Naive thymus-derived CD4-positive, alpha-beta T cell (primary cell): ENCODE results near the gene PEX14. TPM values are rescaled to one million over a fixed set of nuclear protein-coding genes. Genes with fewer than 3 reads are reported as not detected.
"Not testable (repeated sequence)": the region's sequence is repeated elsewhere in the genome, so short reads cannot be mapped to it uniquely, and the experiment has no call there.

Experiments
- ATAC-seq: fragments of 150-1000 bp; cut with Tn5 transposase; 2 replicates; pipeline ENCODE4 v1.10.0; 2021; ENCODE audit warnings: mild to moderate bottlenecking, moderate library complexity
- CTCF ChIA-PET: fragments of 350-600 bp; sonication (Branson Sonifier 250); formaldehyde crosslinking; loops from one replicate; lab custom pipeline; 2021; ENCODE audit warnings: antibody characterized with exemption; lab: Charles Lee
- POLR2A ChIA-PET: fragments of 350-600 bp; sonication (Branson Sonifier 250); formaldehyde crosslinking; loops from one replicate; lab custom pipeline; 2021; ENCODE audit warnings: antibody characterized with exemption, inconsistent platforms; lab: Charles Lee
- DNase-seq, 9 donors: peaks; one replicate each; pipeline versions ENCODE4 v3.0.0 to v3.0.0-alpha.2; 2020 to 2022; ENCODE audit warnings: mixed read lengths in 1 of 9
- H3K27ac ChIP-seq: one replicate; pipeline ENCODE4 v1.7.0; 2013; ENCODE audit warnings: mild to moderate bottlenecking, low read depth, low read length, moderate library complexity
- H3K27me3 ChIP-seq, 2 donors: one replicate each; pipeline ENCODE4 v1.7.0; 2013; ENCODE audit warnings: low read length in 2 of 2, mild to moderate bottlenecking in 2 of 2, moderate library complexity in 2 of 2; ENCODE audit not compliant: control insufficient read depth in 2 of 2, insufficient read depth in 2 of 2
- H3K36me3 ChIP-seq, 3 experiments: 1 replicate in 2 of 3; 2 replicates in 1 of 3; pipeline ENCODE4 v1.7.0; 2013; ENCODE audit warnings: low read length in 3 of 3, mild to moderate bottlenecking in 3 of 3, moderate library complexity in 1 of 3; ENCODE audit not compliant: insufficient read depth in 3 of 3, control insufficient read depth in 2 of 3
- H3K4me1 ChIP-seq, 2 donors: one replicate each; pipeline ENCODE4 v1.7.0; 2013; ENCODE audit warnings: low read length in 2 of 2, mild to moderate bottlenecking in 2 of 2, moderate library complexity in 1 of 2; ENCODE audit not compliant: control insufficient read depth in 2 of 2, insufficient read depth in 2 of 2
- H3K4me3 ChIP-seq: 2 replicates; pipeline ENCODE4 v1.7.0; 2013; ENCODE audit warnings: mild to moderate bottlenecking, low read length
- H3K9me3 ChIP-seq, 3 experiments: 1 replicate in 2 of 3; 2 replicates in 1 of 3; pipeline ENCODE4 v1.7.0; 2013; ENCODE audit warnings: low read length in 3 of 3; ENCODE audit not compliant: control insufficient read depth in 2 of 3
- H3K27ac Mint-ChIP-seq, 9 donors: one replicate each; pipeline ENCODE4 v1.8.0; 2020 to 2022; ENCODE audit warnings: mixed read lengths in 9 of 9, mild to moderate bottlenecking in 8 of 9, moderate library complexity in 5 of 9, inconsistent platforms in 2 of 9
- H3K27me3 Mint-ChIP-seq, 5 donors: one replicate each; pipeline ENCODE4 v1.8.0; 2021 to 2022; ENCODE audit warnings: mixed read lengths in 5 of 5, mild to moderate bottlenecking in 1 of 5
- H3K36me3 Mint-ChIP-seq, 5 donors: one replicate each; pipeline ENCODE4 v1.8.0; 2020 to 2022; ENCODE audit warnings: mixed read lengths in 5 of 5, mild to moderate bottlenecking in 3 of 5, inconsistent platforms in 1 of 5
- H3K4me1 Mint-ChIP-seq, 7 donors: one replicate each; pipeline ENCODE4 v1.8.0; 2020 to 2022; ENCODE audit warnings: mixed read lengths in 7 of 7, mild to moderate bottlenecking in 3 of 7, inconsistent platforms in 1 of 7
- H3K4me3 Mint-ChIP-seq, 10 donors: one replicate each; pipeline ENCODE4 v1.8.0; 2020 to 2022; ENCODE audit warnings: mild to moderate bottlenecking in 10 of 10, mixed read lengths in 10 of 10, moderate library complexity in 6 of 10, inconsistent platforms in 2 of 10
- H3K9me3 Mint-ChIP-seq, 11 donors: one replicate each; pipeline ENCODE4 v1.8.0; 2020 to 2022; ENCODE audit warnings: mixed read lengths in 11 of 11, mild to moderate bottlenecking in 4 of 11, inconsistent platforms in 1 of 11, moderate library complexity in 1 of 11
- intact Hi-C, 2 donors: fragments of 100-400 bp; cut with micrococcal nuclease; formaldehyde crosslinking; loops; one replicate each; pipeline ENCODE4 v1.15.1; 2023
- polyA plus RNA-seq, 2 donors: library from polyadenylated mRNA; unstranded; fragments of 300-500 nt; fragmentation: Illumina TruSeq; gene quantifications; one replicate each; pipeline ENCODE4 v1.2.3, GENCODE V29; 2021
- total RNA-seq, 6 experiments: library from RNA in 5 of 6; stranded (reverse) in 5 of 6; gene quantifications; 1 replicate in 5 of 6; 2 replicates in 1 of 6; pipeline ENCODE4 v1.2.3 and lab custom pipeline; 2021 to 2026

The PEX14 gene
- total and polyA plus RNA-seq, 7 experiments from 2014 or later, result 3.6 to 27.8 (median 21.3) TPM

DNA sequence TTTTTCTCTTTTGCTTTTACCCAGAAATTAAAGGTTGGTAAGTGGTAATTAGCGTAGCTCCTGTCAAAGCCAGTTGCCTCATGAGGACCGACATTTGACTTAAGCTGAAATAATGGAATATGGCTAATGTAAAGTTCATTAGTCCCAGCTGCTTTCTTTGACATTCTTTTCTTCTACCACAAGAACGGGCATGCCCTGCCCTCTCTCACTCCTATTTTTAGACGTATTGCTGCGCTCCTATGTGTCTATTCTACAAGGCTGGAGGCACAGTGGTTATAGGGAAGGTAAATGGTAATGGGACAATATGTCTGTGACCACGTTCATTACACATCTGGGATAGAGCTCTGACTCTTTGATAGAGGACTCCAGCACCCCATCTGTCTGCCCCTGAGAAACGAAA lies 18.1 kb upstream of the PEX14 start:
- no peaks in the 10 kb centered on the region for H3K4me1 ChIP-seq
- no peak overlapping the region for H3K27ac ChIP-seq
- Mint-ChIP-seq H3K27ac (peak overlapping the region in 1 of 9 donors; percentile 65), H3K27me3 (peaks cover 0 to under 1% (median 0%) of the 10 kb centered on the region in 5 donors), H3K4me3 (no peak overlapping the region), H3K9me3 (no peaks in the 10 kb centered on the region), H3K4me1 (peaks cover 0 to 14% (median 9%) of the 10 kb centered on the region in 7 donors), H3K36me3 (peaks cover 0 to 18% (median 12%) of the 10 kb centered on the region in 5 donors)
- intact Hi-C loops, result no loop called here
- H3K27me3 ChIP-seq, result no peaks in the 10 kb centered on the region
- H3K9me3 ChIP-seq, result no peaks in the 10 kb centered on the region
- no peak for ATAC-seq
- ChIA-PET POLR2A (no interaction called here), CTCF (interaction anchor here (0.6 kb wide), 1 partner anchor 28 kb away, joined by 3 read pairs; no protein-coding TSS in a partner anchor)
- DNase-seq, result no peak
- H3K4me3 ChIP-seq, result no peak overlapping the region
- H3K36me3 ChIP-seq, result peaks cover 0 to 11% (median 0%) of the 10 kb centered on the region in 3 experiments

DNA sequence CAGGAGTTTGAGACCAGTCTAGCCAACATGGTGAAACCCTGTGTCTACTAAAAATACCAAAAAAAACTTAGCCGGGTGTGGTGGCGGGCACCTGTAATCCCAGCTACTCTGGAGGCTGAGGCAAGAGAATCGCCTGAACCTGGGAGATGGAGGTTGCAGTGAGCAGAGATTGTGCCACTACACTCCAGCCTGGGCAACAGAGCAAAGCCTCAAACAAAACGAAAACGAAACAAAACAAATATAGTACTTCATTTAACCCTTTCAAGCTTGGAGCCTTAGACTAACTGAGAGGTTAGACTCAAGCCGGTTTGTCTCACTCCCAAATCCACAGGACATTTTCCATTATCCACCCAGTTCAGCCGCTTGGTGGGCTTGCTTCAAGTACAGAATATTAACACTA lies 17.3 kb upstream of the PEX14 start:
- Mint-ChIP-seq H3K4me3 (peak overlapping the region in 1 of 10 donors; percentile 37), H3K4me1 (peaks cover 0 to 14% (median 9%) of the 10 kb centered on the region in 7 donors), H3K27ac (peak overlapping the region in 4 of 9 donors; percentile 12 to 59 (median 39)), H3K36me3 (peaks cover 0 to 18% (median 15%) of the 10 kb centered on the region in 5 donors)
- H3K4me1 ChIP-seq, ATAC-seq, H3K27ac ChIP-seq, POLR2A ChIA-PET, H3K9me3 Mint-ChIP-seq, DNase-seq, H3K27me3 Mint-ChIP-seq, intact Hi-C loops, H3K4me3 ChIP-seq, H3K9me3 ChIP-seq, H3K27me3 ChIP-seq: not testable (repeated sequence)
- H3K36me3 ChIP-seq, result peaks cover 0 to 16% (median 0%) of the 10 kb centered on the region in 3 experiments
- CTCF ChIA-PET, result interaction anchor here (0.6 kb wide), 1 partner anchor 430 kb away, joined by 3 read pairs; no protein-coding TSS in a partner anchor

DNA sequence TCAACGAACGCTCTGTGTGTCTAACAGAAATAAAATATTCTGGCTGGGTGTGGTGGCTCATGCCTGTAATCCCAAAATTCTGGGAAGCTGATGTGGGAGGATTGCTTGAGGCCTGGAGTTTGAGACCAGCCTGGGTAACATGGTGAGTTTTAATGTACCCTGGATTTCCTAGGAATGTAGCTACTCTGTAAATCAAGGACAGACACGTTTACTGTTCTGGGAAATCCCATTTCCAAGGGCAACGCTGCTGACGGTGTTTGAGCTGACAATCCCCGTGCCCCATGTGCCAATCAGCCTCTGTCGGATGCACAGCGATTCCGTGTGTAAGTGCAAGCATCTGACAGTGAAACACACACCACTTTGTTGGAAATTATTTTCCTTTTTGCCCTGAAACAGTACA lies 16.9 kb upstream of the PEX14 start:
- Mint-ChIP-seq H3K9me3 (no peaks in the 10 kb centered on the region), H3K27me3 (no peaks in the 10 kb centered on the region)
- intact Hi-C loops, result no loop called here

DNA sequence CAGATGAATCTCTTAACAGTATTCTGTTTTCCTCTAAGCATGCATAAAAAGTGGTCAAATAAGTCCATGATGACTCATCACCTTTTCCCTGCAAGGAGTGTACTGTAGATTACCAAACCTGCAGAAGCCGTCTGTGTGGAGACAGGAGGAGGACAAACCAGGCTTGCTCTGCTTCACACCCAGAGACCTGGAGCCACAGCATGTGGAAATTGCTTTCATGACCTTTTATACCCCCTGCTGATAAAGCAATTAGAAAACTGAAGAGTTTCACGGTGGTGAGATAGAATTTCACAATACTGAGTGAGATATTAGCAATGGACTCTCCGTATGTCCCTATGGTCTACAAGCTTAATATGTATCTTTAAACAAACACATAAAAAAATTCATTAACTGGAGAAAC lies 15.6 kb upstream of the PEX14 start:
- DNase-seq (no peak), ATAC-seq (no peak)
- Histone ChIP-seq H3K27ac (no peak overlapping the region), H3K9me3 (no peaks in the 10 kb centered on the region), H3K4me1 (no peaks in the 10 kb centered on the region), H3K27me3 (no peaks in the 10 kb centered on the region), H3K4me3 (no peak overlapping the region), H3K36me3 (peaks cover 0 to 30% (median 3%) of the 10 kb centered on the region in 3 experiments)
- Mint-ChIP-seq H3K4me3 (no peak overlapping the region), H3K36me3 (peaks cover 0 to 25% (median 17%) of the 10 kb centered on the region in 5 donors), H3K9me3 (no peaks in the 10 kb centered on the region), H3K4me1 (peaks cover 0 to 14% (median 9%) of the 10 kb centered on the region in 7 donors), H3K27ac (no peak overlapping the region), H3K27me3 (no peaks in the 10 kb centered on the region)
- intact Hi-C loops, result no loop called here
- CTCF ChIA-PET, result interaction anchor here (0.5 kb wide), 1 partner anchor 837 kb away, joined by 3 read pairs; no protein-coding TSS in a partner anchor
- POLR2A ChIA-PET, result no interaction called here

More for the DNA sequence above, 16.9 kb upstream of the PEX14 start:
- DNase-seq (no peak), ATAC-seq (no peak)
- POLR2A ChIA-PET, result no interaction called here
- CTCF ChIA-PET, result interaction anchor here (0.6 kb wide), 1 partner anchor 429 kb away, joined by 3 read pairs; no protein-coding TSS in a partner anchor
- Histone ChIP-seq H3K9me3 (no peaks in the 10 kb centered on the region), H3K4me3 (no peak overlapping the region), H3K27me3 (no peaks in the 10 kb centered on the region), H3K36me3 (peaks cover 0 to 20% (median 0%) of the 10 kb centered on the region in 3 experiments), H3K27ac (no peak overlapping the region), H3K4me1 (no peaks in the 10 kb centered on the region)
- Mint-ChIP-seq H3K36me3 (peaks cover 0 to 20% (median 17%) of the 10 kb centered on the region in 5 donors), H3K27ac (peak overlapping the region in 7 of 9 donors; percentile 12 to 82 (median 40)), H3K4me1 (peaks cover 0 to 14% (median 9%) of the 10 kb centered on the region in 7 donors), H3K4me3 (peak overlapping the region in 1 of 10 donors; percentile 37)

DNA sequence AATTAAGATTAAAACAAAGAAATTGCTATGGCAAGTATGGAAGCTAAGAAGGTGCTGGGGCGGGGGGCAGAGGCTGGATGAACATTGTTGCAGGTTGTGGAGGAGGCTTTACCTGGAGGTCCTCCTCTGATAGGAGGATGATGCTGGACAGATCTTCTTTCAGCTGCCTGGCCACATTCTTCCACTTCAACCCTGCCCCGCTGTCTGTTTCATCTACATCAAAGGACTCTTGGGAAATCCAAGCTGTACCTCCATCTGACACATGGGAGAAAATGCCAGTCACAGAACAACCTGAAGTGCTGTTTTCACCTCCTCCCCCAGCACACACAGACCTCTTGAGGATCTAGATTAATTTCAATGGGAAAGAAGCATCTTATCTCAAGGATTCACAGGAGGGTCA lies 7.7 kb upstream of the PEX14 start:
- intact Hi-C loops, result no loop called here
- Mint-ChIP-seq H3K27me3 (no peaks in the 10 kb centered on the region), H3K4me1 (peaks cover 5 to 16% (median 11%) of the 10 kb centered on the region in 7 donors), H3K9me3 (no peaks in the 10 kb centered on the region), H3K27ac (no peak overlapping the region), H3K36me3 (peaks cover 6 to 30% (median 15%) of the 10 kb centered on the region in 5 donors), H3K4me3 (no peak overlapping the region)
- CTCF ChIA-PET, result no interaction called here
- H3K27me3 ChIP-seq, result no peaks in the 10 kb centered on the region
- H3K4me1 ChIP-seq, result peaks cover 9 to 10% of the 10 kb centered on the region in 2 donors
- H3K36me3 ChIP-seq, result peaks cover 0 to 65% (median 12%) of the 10 kb centered on the region in 3 experiments
- H3K4me3 ChIP-seq, result no peak overlapping the region
- H3K9me3 ChIP-seq, result no peaks in the 10 kb centered on the region
- no peak for DNase-seq
- POLR2A ChIA-PET, result no interaction called here
- no peak overlapping the region for H3K27ac ChIP-seq
- no peak for ATAC-seq

DNA sequence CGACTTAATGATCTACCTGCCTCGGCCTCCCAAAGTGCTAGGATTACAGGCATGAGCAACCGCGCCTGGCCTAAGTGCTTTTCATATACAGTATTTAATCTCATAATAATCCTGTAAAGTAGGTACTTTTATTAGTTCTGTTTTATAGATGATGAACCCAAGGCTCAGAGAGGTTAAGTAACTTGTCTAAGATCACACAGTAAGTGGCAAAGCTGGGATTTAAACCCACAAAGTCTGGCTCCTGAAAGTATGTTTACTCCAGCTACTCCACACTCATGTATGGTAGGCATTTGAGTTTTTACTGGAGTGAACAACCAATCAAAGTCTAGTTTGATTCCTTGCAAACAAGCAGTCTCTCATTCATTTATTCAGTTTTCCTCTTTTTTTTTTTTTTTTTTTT lies 4.7 kb upstream of the PEX14 start:
- Histone ChIP-seq H3K27me3 (no peaks in the 10 kb centered on the region), H3K4me1 (peaks cover 12 to 22% of the 10 kb centered on the region in 2 donors), H3K27ac (no peak overlapping the region), H3K4me3 (no peak overlapping the region), H3K9me3 (no peaks in the 10 kb centered on the region), H3K36me3 (peaks cover 0 to 38% (median 4%) of the 10 kb centered on the region in 3 experiments)
- intact Hi-C loops, result loop anchor here in 1 of 2 donors (5.0 to 10.0 kb wide), 6 partner anchors 258 to 1335 kb away; partner anchors contain the start of genes AGTRAP, CLCN6, KIF1B and MTHFR
- Mint-ChIP-seq H3K27me3 (no peaks in the 10 kb centered on the region), H3K36me3 (peaks cover 6 to 17% (median 10%) of the 10 kb centered on the region in 5 donors), H3K4me1 (peaks cover 12 to 39% (median 29%) of the 10 kb centered on the region in 7 donors), H3K27ac (no peak overlapping the region), H3K4me3 (no peak overlapping the region), H3K9me3 (no peaks in the 10 kb centered on the region)
- POLR2A ChIA-PET, result no interaction called here
- CTCF ChIA-PET, result no interaction called here
- ATAC-seq (no peak), DNase-seq (no peak)
